NCI-H510A (cell line): ENCODE measurements around the gene HEATR9.

Source experiments
- DNase-seq: peaks from one replicate; lab custom pipeline; 2025; lab: John Stamatoyannopoulos, UW

Gene HEATR9

GRCh38 chr17:35893751-35894150 is 25.1 kb upstream of the HEATR9 start:
- no peak for DNase-seq

- no peak for DNase-seq
Measured at GRCh38 chr17:35892091-35893035, 23.7 kb upstream of the HEATR9 start.

- no peak for DNase-seq
Measured at GRCh38 chr17:35891269-35891668, 22.6 kb upstream of the HEATR9 start.

- peak; percentile 49 for DNase-seq
Measured at GRCh38 chr17:35890774-35891155, 22.1 kb upstream of the HEATR9 start.

- DNase-seq: no peak
Measured at GRCh38 chr17:35889818-35890773, 21.4 kb upstream of the HEATR9 start.

GRCh38 chr17:35889241-35889640 is 20.6 kb upstream of the HEATR9 start:
- DNase-seq: no peak

GRCh38 chr17:35879773-35880654 is 11.3 kb upstream of the HEATR9 start, which contains the start of gene CCL5:
CCL5 (minus strand) TSS chr17:35880360.
- no peak for DNase-seq

GRCh38 chr17:35878361-35878760 is 9.7 kb upstream of the HEATR9 start:
- no peak for DNase-seq

GRCh38 chr17:35877345-35878029 is 8.8 kb upstream of the HEATR9 start:
- no peak for DNase-seq

GRCh38 chr17:35876534-35876933 is 7.8 kb upstream of the HEATR9 start:
- DNase-seq: no peak

GRCh38 chr17:35875800-35876139 is 7.1 kb upstream of the HEATR9 start:
- DNase-seq: no peak

- no peak for DNase-seq
Measured at GRCh38 chr17:35875072-35875799, 6.5 kb upstream of the HEATR9 start.

- no peak for DNase-seq
Measured at GRCh38 chr17:35872196-35872980, 3.7 kb upstream of the HEATR9 start.

- DNase-seq: no peak
Measured at GRCh38 chr17:35870906-35871819, 2.5 kb upstream of the HEATR9 start.

- DNase-seq: no peak
Measured at GRCh38 chr17:35867574-35867973, 1.1 kb downstream of the HEATR9 start.

GRCh38 chr17:35866341-35866950 is 2.2 kb downstream of the HEATR9 start:
- no peak for DNase-seq

GRCh38 chr17:35865412-35866340 is 3.0 kb downstream of the HEATR9 start:
- DNase-seq: no peak
